Effector memory CD4-positive, alpha-beta T cell (primary cell): Measurements from ENCODE around the gene DDX60.

Experiments used
- DNase-seq, 3 donors: peaks; one replicate each; pipeline ENCODE4 v3.0.0-alpha.2; 2020
- H3K27ac ChIP-seq: 2 replicates; pipeline ENCODE4 v1.7.0; 2013; ENCODE audit warnings: mild to moderate bottlenecking, low read length, moderate library complexity; ENCODE audit not compliant: insufficient read depth, poor library complexity, severe bottlenecking
- H3K27me3 ChIP-seq: replicated peaks from 2 replicates; pipeline ENCODE4 v1.7.0; 2013; ENCODE audit warnings: mild to moderate bottlenecking, low read length; ENCODE audit not compliant: insufficient read depth, control insufficient read depth, poor library complexity, severe bottlenecking
- H3K36me3 ChIP-seq: 2 replicates; pipeline ENCODE4 v1.7.0; 2013; ENCODE audit warnings: mild to moderate bottlenecking, low read length, moderate library complexity; ENCODE audit not compliant: control insufficient read depth, insufficient read depth
- H3K4me1 ChIP-seq: 2 replicates; pipeline ENCODE4 v1.7.0; 2013; ENCODE audit warnings: low read length, mild to moderate bottlenecking; ENCODE audit not compliant: control insufficient read depth, insufficient read depth, poor library complexity, severe bottlenecking
- H3K4me3 ChIP-seq: 2 replicates; pipeline ENCODE4 v1.7.0; 2013; ENCODE audit warnings: low read length, low read depth, mild to moderate bottlenecking; ENCODE audit not compliant: insufficient read depth, poor library complexity, severe bottlenecking
- H3K9me3 ChIP-seq: 2 replicates; pipeline ENCODE4 v1.7.0; 2013; ENCODE audit warnings: mild to moderate bottlenecking, low read length, moderate library complexity; ENCODE audit not compliant: control insufficient read depth

The DDX60 gene

GRCh38 chr4:168264903-168265302 lies 53.6 kb downstream of the DDX60 start:
- no peak for DNase-seq
- H3K36me3 ChIP-seq, result peaks cover 59% of the 10 kb centered on the region
- H3K27me3 ChIP-seq, result no peaks in the 10 kb centered on the region
- no peak overlapping the region for H3K27ac ChIP-seq
- no peaks in the 10 kb centered on the region for H3K9me3 ChIP-seq
- no peak overlapping the region for H3K4me3 ChIP-seq
- no peaks in the 10 kb centered on the region for H3K4me1 ChIP-seq

GRCh38 chr4:168263039-168263438 lies 55.5 kb downstream of the DDX60 start:
- DNase-seq, result no peak
- no peaks in the 10 kb centered on the region for H3K9me3 ChIP-seq
- no peak overlapping the region for H3K27ac ChIP-seq
- H3K36me3 ChIP-seq, result peaks cover 46% of the 10 kb centered on the region
- H3K4me3 ChIP-seq, result no peak overlapping the region
- H3K4me1 ChIP-seq, result no peaks in the 10 kb centered on the region
- H3K27me3 ChIP-seq, result no peaks in the 10 kb centered on the region

GRCh38 chr4:168259096-168259495 lies 59.5 kb downstream of the DDX60 start:
- Histone ChIP-seq H3K4me3 (no peak overlapping the region), H3K36me3 (peaks cover 36% of the 10 kb centered on the region), H3K9me3 (no peaks in the 10 kb centered on the region), H3K27me3 (no peaks in the 10 kb centered on the region), H3K27ac (no peak overlapping the region), H3K4me1 (no peaks in the 10 kb centered on the region)
- no peak for DNase-seq

- Histone ChIP-seq H3K9me3 (no peaks in the 10 kb centered on the region), H3K4me1 (no peaks in the 10 kb centered on the region), H3K27ac (no peak overlapping the region), H3K4me3 (no peak overlapping the region), H3K36me3 (peaks cover 33% of the 10 kb centered on the region), H3K27me3 (no peaks in the 10 kb centered on the region)
- DNase-seq, result no peak
Observed at GRCh38 chr4:168257768-168258167, 60.8 kb downstream of the DDX60 start.

GRCh38 chr4:168248176-168248710 lies 70.3 kb downstream of the DDX60 start:
- Histone ChIP-seq H3K4me1 (no peaks in the 10 kb centered on the region), H3K36me3 (peaks cover 46% of the 10 kb centered on the region), H3K4me3 (no peak overlapping the region), H3K27me3 (no peaks in the 10 kb centered on the region), H3K9me3 (no peaks in the 10 kb centered on the region), H3K27ac (no peak overlapping the region)
- DNase-seq, result no peak

- Histone ChIP-seq H3K27me3 (no peaks in the 10 kb centered on the region), H3K27ac (no peak overlapping the region), H3K4me1 (no peaks in the 10 kb centered on the region), H3K36me3 (peaks cover 52% of the 10 kb centered on the region), H3K4me3 (no peak overlapping the region), H3K9me3 (no peaks in the 10 kb centered on the region)
- no peak for DNase-seq
Observed at GRCh38 chr4:168247603-168248002, 70.9 kb downstream of the DDX60 start.

- Histone ChIP-seq H3K4me3 (no peak overlapping the region), H3K9me3 (peaks cover 5% of the 10 kb centered on the region), H3K4me1 (no peaks in the 10 kb centered on the region), H3K27me3 (no peaks in the 10 kb centered on the region), H3K36me3 (peaks cover 39% of the 10 kb centered on the region), H3K27ac (no peak overlapping the region)
- DNase-seq, result no peak
Observed at GRCh38 chr4:168241953-168242352, 76.6 kb downstream of the DDX60 start.

GRCh38 chr4:168240821-168241220 lies 77.7 kb downstream of the DDX60 start:
- Histone ChIP-seq H3K36me3 (peaks cover 28% of the 10 kb centered on the region), H3K27me3 (no peaks in the 10 kb centered on the region), H3K4me1 (no peaks in the 10 kb centered on the region), H3K4me3 (no peak overlapping the region), H3K9me3 (peaks cover 5% of the 10 kb centered on the region), H3K27ac (no peak overlapping the region)
- DNase-seq, result no peak

GRCh38 chr4:168221301-168221700 lies 97.3 kb downstream of the DDX60 start:
- Histone ChIP-seq H3K4me1 (no peaks in the 10 kb centered on the region), H3K36me3 (peaks cover 55% of the 10 kb centered on the region), H3K9me3 (no peaks in the 10 kb centered on the region), H3K27me3 (no peaks in the 10 kb centered on the region), H3K27ac (no peak overlapping the region), H3K4me3 (no peak overlapping the region)
- DNase-seq, result no peak

- Histone ChIP-seq H3K36me3 (peaks cover 55% of the 10 kb centered on the region), H3K4me3 (no peak overlapping the region), H3K27me3 (no peaks in the 10 kb centered on the region), H3K4me1 (no peaks in the 10 kb centered on the region), H3K27ac (no peak overlapping the region), H3K9me3 (no peaks in the 10 kb centered on the region)
- no peak for DNase-seq
Observed at GRCh38 chr4:168220893-168221292, 97.7 kb downstream of the DDX60 start.
